Activated CD4-positive, alpha-beta T cell treated with anti-CD3 and anti-CD28 coated beads for 4 hours (primary cell): Measurements from ENCODE around the gene QKI.
A peak's percentile ranks its signal among the peaks of the same experiment; 100 is the strongest.
"Not testable (repeated sequence)": the region's sequence is repeated elsewhere in the genome, so short reads cannot be mapped to it uniquely, and the experiment has no call there.

ENCODE experiments used
- DNase-seq, 2 donors: peaks; one replicate each; pipeline ENCODE4 v3.0.0-alpha.2; 2020

The QKI gene

DNA sequence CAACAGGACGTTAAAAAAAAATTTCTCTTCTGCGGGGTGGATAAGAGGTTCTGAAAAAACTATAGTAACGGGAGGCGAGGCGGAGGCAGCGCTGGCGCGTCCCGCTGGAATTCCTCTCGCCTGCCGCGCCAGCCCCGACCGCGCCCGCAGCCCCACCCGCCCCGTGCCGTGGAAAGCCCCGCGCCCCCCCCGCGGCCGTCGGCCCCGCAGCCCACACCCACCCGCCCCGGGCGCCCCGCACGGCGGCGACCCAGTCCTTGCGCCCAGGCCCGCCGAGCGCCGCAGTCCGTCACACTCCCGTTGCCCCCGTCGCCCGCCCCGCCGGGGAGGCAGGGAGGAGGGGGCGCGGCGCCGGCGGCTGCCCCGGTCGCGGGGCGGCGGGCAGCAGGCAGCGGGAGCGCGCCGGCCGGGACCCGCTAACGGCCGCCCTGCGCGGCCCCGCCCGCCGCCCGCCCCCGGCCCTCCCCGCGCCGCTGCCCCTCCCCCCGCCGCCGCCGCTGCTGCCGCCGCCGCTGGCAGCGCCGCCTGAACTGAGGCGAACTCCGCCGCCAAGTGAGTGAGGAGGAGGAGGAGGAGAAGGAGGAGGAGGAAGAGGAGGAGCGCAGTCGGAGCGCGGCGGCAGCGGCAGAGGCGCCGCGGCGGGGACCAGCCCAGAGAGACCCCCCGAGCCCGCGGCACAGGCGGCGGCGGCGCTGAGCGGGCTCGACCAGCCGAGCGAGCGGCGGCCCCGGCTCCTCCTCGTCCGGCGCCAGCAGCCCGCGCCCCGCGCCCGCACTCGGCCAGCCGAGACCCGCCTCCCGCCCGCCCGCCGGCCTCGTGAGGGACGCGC, at the start of gene QKI:
Gene QKI, plus strand, starts transcription at position 602 of the 829 bp plus-strand sequence. CDS start 476 bp downstream, outside the sequence.
- DNase-seq: peak; percentile 80 to 84

DNA sequence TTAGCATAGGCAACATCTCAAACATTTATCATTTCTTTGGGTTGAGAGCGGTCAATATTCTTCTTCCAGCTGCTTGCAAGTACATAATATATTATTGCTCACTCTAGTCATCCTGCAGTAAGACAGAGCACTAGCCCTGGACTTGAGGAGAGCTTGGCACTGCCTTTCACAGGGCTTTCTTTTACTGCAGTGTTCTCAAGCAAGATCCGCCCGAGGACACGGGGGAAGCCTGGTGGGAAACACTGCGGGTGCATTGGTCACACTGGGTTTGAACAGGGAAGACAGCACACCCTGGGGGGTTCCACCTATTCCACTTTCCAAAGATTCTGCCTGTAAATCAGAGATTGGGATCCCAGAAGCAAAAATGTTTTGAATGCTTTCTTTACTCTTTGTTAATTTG, 48.2 kb upstream of the QKI start:
- DNase-seq: no peak

- no peak for DNase-seq
Observed at GRCh38 chr6:163367497-163368183, 46.9 kb upstream of the QKI start.

GRCh38 chr6:163369141-163369540, 45.4 kb upstream of the QKI start:
- DNase-seq: no peak

DNA sequence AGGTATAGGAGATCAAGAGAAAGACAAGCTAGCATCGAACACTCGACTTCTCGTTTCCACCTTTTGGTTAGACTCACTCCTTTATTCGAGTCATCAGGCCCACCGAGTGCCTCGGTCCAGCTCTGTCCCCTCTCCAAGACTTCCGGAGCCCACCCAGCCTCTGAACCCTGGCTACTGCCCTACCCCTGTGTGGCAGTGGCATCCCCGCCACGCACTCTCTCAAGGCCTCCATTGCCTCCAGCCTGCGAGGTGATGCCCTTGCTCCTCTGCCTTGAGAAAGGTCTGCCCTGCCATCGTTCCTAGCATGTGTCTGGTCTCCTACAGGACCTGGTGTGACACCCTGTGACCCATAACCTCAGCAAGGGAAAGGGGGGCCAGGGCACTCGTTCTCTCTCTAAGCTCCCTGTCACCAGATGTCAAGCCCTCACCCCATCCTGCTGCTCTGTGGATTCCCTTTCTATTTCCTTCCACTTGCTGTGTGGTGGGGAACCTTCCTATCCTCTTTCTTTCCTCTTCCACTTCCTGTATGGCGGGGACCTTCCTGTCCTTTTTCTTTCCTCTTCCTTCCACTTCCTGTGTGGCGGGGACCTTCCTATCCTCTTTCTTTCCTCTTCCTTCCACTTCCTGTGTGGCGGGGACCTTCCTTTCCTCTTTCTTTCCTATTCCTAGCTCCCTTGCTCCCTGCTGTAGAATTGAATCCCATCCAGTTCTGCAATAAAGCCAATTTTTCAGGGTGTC, 44.7 kb upstream of the QKI start:
- no peak for DNase-seq

- no peak for DNase-seq
Observed at GRCh38 chr6:163370464-163371117, 43.9 kb upstream of the QKI start.

- DNase-seq: no peak
Observed at GRCh38 chr6:163371129-163371528, 43.4 kb upstream of the QKI start.

DNA sequence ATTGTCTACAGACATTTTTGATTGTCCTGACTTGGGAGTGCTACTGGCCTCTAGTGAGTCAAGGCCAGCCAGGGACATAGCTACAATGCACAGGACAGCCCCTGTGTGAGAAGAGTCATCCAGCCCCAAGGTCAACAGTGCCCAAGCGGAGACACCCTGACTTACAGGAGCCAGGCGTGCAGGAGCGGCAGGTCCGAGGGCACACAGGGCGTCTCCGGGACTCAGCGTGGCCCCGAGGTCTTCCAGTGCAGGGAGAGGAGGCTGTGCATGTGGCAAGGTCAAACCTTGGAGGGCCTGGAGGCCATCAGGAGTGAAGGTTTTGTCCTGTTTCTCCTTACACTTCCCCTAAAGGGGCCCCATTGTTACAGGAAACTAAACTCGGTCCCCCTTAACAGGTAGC, 41.3 kb upstream of the QKI start:
- no peak for DNase-seq

- DNase-seq: no peak
Observed at GRCh38 chr6:163375361-163375760, 39.2 kb upstream of the QKI start.

DNA sequence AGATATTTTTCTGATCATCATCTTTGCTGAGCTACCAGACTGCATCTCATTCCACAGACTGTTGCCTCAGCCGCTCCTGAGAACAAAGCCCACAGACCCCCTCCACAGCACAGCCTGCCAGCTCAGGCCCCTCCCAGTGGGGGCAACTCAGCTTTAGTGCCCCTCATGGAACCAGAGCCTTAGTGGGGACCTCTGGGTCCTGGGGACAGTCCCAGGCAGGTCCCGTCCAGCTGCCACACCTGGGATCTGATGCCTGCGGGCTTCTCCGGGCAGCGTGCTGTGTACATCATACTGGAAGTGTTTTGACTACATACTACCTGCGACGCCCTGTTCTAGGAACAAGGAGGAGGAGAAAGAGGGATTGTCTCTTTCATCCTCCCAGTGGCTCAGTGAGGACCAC, 38.3 kb upstream of the QKI start:
- no peak for DNase-seq

DNA sequence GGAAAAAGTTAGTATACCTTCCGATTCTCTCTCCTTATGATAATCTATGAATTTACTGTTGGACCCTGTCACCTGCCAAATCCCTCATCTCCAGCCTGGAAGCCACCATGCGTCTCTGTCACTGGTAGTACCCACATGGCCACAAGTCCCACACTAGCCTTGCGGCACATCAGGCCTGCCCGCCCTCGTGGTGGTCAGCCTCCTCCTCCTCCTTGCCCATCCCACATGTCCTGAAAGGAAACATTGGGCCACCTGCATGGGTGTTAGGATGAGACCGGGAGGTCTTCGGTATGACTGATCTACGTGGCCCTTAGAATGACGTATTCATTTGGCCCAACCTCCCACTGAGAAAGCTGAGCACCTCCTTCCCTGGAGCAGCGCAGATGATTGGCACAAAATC, 37.0 kb upstream of the QKI start:
- no peak for DNase-seq

DNA sequence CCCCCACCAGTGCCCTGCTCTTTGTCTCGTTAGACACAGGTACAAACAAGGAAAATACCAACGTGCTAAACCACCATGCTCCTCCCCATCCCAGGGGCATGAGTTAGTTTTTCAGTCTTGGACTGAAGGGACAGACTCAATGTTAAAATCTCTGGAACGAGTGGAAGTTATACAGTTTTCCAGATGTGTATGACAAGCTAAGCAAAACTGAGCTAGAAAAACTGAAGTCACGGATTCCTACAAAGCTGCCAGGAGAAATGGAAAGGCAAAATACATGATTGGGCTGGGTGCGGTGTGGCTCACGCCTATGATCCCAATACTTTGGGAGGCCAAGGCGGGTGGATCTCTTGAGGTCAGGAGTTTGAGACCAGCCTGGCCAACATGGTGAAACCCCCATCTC, 34.3 kb upstream of the QKI start:
- no peak for DNase-seq

GRCh38 chr6:163381118-163381756, 33.3 kb upstream of the QKI start:
- no peak for DNase-seq

DNA sequence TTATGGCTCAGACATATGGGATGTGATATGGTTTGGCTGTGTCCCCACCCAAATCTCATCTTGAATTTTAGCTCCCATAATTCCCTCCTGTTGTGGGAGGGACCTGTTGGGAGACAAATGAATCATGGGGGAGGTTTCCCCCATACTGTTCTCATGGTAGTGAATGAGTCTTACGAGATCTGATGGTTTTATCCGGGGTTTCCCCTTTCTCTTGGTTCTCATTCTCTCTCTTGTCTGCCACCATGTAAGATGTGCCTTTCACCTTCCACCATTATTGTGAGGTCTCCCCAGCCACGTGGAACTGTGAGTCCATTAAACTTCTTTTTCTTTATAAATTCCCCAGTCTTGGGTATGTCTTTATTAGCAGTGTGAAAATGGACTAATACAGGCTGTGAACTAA, 31.1 kb upstream of the QKI start:
- DNase-seq: not testable (repeated sequence)

DNA sequence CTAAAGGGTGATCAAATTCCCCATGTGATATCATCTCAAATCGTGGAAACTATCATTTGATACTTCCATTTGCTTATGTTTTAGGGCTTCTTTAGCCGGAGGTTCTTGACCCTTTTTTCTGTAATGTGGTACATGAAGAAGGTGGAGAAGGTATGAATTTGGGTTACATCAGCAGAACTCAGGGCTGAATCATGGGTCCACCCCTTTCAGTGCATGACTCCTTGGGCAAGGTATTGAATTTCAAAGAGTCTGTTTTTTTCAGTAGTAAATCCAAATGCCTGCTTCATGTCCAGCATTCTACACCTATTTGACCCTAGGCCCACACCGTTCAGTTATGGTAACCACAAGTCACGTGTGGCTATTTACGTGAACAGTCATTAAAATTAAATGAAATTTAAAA, 30.6 kb upstream of the QKI start:
- no peak for DNase-seq

DNA sequence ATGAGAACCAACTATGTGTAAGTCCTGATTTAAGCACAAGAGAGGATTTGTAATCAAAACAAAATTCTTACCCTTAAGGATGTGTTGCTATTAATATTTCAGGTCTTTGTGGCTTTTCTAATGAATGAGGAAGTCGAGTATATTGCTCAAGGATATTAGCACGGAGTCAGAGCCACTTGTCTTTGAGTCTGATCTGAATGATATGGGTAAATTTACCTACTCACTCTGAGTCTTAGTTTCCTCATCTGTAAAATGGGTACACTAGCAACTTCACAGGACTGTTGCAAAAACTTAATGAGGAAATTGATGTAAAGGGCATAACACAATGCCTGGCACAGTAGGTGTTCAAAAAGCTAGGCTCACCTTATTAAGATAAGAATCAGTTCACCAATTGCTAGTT, 30.0 kb upstream of the QKI start:
- DNase-seq: no peak

GRCh38 chr6:163385503-163385902, 29.0 kb upstream of the QKI start:
- DNase-seq: not testable (repeated sequence)

DNA sequence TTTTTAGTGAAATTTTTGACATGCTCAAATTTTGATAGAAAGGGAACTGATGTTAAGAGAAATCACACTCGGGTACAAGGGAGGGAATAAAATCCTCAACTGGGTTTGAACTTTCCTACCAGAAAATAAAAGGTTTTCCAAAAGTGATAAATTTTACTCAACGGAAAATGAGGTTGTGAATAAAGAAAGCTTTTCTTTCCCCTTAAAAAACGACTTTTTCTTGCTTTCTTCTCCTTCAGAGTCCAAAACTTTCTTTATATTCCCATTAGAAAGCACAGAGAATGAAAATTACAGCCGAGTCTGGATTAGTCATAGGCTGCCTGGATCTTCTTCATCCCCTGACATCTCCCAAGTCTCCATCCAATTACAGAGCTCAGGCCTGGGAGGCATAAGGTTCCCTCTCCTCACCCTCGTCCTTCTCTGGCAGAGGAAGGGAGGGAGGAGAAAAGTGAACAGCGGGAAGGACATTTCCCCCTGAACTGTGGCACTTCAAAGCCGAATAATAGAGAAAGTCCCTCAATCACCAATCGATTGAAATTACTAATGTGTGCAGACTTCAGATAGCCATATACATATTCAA, 28.1 kb upstream of the QKI start:
- no peak for DNase-seq

DNA sequence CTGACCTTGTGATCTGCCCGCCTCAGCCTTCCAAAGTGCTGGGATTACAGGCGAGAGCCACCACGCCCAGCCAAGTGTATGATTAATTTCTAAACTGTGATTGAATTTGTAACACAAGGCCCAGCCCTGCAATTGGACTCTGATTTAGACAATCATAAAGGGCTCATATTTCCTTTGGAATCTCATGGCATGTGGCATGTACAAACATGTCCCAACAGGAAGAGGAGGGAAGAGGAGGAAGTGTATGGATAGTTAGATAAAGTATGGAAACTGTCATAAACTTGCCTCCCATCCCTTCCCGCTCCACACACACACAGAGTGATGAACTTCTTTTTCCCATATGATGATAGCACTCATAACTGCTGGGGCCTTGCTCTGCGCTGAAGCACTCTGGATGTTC, 27.2 kb upstream of the QKI start:
- no peak for DNase-seq

DNA sequence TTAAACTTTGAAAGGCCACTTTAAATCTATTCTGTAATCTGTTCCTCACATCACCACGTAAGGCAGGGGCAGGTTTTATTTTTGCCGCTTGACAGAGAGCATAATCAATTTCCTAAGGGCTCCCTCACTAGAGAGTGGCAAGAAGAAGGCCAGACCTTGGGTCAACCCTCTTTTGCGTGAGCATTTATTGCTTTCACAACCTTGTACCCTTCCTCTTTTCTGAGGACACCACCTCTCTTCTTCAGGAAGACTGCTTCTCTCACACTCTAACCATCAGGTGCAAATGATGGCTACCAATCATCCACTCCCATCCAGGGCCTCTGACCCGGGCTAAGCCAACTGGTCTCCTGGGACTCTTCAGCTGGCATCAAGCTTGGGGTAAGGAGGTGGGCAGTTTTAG, 25.2 kb upstream of the QKI start:
- DNase-seq: no peak

GRCh38 chr6:163390770-163391169, 23.7 kb upstream of the QKI start:
- DNase-seq: no peak

DNA sequence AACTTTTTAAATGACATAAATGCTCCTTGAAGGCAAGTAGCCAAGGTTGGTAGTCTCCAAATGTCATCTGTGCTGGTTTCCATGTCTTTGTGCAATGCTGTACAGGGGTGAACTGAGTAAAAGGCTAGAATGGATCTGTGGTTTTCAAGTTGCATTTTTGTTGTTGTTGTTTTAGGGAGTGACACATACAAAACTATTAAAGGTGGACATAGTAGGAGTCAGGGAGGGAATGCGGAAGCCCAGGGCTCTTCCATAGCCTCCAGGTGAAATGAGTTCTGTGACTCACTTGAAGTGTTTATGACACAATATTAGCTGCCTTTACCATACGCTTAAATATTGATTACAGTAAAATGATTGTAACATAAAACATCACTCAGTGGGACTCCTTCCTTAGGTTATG, 22.5 kb upstream of the QKI start:
- DNase-seq: no peak
